SW480 (cell line): ENCODE data around the gene PIM1.
"Not testable (repeated sequence)": the region's sequence is repeated elsewhere in the genome, so short reads cannot be mapped to it uniquely, and the experiment has no call there.

Experiments used
- DNase-seq: peaks from one replicate; pipeline ENCODE4 v3.0.0-alpha.2; 2016; ENCODE audit warnings: low spot score

The PIM1 gene

GRCh38 chr6:37190159-37190535, 20.2 kb downstream of the PIM1 start:
- no peak for DNase-seq

- DNase-seq = no peak
These were observed 22.7 kb downstream of the PIM1 start for GRCh38 chr6:37192666-37193065.

GRCh38 chr6:37194886-37195285, 24.9 kb downstream of the PIM1 start:
- DNase-seq = not testable (repeated sequence)

DNA sequence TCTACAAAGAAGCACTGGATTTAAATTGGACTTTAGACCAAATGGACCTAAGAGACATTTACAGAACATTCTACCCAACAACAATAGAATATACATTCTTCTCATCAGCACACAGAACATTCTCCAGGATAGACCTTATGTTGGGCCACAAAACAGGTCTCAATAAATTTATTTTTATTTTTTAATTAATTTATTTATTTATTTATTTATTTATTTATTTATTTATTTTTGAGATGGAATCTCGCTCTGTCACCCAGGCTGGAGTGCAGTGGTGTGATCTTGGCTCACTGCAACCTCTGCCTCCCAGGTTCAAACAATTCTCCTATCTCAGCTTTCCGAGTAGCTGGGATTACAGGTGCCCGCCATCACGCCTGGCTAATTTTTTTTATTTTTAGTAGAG, 26.5 kb downstream of the PIM1 start:
- not testable (repeated sequence) for DNase-seq

- DNase-seq = no peak
These were observed 30.1 kb downstream of the PIM1 start for GRCh38 chr6:37200085-37200484.

- no peak for DNase-seq
These were observed 31.8 kb downstream of the PIM1 start for GRCh38 chr6:37201726-37202125.

DNA sequence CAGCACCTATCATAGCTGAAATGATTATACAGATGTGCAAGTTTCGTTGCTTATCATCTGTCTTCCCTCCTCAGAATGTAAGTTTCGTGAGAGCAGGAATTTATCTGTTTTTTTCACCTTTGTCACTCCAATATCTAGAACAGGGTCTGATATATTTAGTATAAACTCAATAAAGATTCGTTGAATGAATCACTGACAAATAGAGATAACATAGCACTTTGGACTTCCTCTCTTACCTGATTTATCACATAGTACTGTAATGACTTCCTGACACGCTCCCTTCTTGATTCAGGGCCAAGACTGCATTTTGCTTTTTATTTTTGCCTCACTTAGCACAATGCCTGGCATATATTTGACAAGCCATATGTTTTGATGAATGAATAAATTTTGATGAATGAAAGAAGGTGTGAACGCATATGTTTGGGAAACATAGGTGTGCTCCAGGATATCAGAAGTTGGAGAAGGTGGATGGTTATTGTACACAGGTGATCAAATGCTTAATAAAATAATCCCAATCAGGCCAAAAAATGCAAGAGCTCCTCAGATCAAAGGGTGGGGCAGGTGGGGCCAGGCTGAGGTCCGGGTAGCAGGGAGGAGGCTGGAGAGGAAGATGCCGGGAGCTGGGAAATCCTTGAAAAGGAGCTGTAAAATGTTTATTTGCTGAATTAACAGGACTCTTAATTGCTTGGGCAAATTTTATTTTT, 33.0 kb downstream of the PIM1 start:
- no peak for DNase-seq

DNA sequence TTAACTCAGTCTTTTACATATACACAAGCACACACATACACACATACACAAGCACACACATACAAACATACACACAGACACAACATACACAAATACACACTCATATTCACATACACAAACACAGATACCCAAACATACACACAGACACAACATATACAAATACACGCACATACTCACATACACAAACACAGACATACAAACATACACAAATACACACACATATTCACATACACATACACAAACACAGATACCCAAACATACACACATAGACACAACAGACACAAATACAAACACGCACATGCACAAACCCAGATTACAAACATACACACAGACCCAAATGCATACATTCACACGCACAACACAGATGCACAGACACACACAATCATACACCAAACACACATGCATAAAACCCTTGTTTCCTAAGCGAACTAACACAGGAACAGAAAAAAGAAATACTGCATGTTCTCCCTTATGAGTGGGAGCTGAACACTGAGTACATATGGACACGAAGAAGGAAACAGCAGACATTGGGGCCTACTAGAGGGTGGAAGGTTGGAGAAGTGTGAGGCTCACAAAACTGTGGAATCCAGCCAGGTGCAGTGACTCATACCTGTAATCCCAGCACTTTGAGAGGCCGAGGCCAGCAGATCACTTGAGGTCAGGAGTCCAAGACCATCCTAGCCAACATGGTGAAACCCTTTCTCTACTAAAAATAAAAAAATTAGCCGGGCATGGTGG, 34.2 kb downstream of the PIM1 start:
- peak; percentile 15 for DNase-seq

DNA sequence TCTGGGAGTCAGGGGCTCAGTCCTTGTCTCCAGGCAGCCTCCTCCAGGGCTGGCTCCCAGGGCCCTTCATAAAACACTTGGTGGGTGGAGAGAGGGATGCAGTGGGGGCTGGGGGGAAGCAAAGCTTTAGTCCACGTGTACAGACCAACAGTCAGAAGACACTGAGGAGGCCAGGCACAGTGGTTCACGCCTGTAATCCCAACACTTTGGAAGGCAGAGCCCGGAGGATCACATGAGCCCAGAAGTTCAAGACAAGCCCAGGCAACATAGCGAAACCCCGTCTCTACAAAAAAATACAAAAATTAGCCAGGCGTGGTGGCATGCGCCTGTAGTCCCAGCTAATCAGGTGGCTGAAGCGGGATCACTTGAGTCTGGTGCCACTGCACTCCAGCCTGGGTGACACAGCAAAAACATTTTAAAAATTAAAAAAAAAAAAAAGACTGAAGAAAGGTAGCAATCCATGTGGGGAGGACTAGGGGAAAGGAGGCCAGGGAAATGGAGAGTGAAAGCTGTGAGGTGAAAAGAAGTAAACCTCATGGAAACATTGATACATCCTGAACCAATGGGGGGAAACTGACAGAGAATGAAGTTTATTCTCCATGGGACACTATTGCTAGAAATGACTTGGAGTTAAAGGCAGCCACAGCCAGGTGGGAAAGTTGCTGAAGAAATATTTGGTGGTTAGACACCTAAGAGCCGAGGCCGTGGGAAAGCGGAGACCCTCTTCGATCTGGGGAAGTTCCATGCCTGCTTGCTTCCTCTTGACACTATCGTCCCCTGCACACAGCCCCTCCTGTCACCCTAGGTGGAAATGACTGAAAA, 35.4 kb downstream of the PIM1 start:
- no peak for DNase-seq

GRCh38 chr6:37205997-37206340, 36.0 kb downstream of the PIM1 start:
- no peak for DNase-seq

DNA sequence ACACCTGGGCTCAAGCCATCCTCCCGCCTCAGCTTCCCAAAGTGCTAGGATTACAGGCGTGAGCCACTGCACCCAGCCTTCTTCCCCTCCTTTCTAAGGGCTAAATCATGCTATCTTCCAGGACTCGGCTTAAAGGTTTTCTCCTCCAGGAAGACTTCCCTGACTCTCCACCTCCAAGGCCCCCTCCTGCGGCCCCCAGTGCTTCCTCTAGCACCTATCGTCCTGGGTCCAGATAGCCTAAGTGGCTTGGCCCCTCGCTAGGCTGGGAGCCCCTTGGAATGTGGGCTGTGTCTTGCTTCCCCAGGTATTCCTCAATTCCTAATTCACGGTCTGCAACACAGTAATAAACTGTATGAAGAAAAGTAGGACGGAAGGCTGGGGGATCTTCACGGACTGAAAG, 36.7 kb downstream of the PIM1 start:
- no peak for DNase-seq

DNA sequence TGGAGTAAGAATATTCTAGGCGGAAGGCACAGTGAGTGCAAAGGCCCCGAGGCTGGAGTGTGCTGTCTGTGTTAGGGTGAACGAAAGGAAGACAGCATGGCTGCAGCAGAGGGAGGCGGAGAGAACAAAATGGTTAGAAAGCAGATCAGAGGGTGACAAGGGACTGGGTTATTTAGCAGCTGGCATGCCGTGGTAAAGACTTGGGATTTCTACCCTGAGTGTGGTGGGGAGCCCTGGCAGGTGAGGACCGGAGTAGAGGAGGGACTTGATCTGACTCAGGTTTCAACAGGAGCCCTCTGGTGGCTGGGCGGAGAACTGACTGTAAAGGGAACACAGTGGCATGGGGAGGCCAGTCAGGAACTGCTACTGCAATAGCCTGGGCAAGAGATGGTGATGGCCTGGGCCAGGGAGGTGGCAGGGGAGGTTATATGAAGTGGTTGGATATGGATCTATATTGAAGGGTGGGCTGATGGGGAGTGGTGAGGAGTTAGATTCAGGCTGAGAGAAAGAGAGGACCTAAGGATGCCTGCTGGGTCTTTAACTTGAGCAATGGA, 38.0 kb downstream of the PIM1 start:
- peak; percentile 72 for DNase-seq

DNA sequence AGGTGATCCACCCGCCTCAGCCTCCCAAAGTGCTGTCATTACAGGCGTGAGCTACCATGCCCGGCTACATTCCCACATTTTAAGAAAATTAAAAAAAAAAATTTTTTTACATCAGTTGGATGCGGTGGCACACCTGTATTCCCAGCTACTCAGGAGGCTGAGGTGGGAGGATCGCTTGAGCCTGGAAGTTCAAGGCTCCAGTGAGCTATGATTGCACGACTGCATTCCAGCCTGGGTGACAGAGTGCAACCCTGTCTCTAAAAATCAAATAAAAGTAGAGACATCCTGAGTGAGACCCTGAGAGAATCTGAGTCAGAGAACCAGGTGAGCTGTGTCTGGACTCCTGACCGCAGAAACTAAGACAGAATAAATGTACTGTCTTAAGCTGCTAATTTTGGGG, 38.8 kb downstream of the PIM1 start:
- no peak for DNase-seq

DNA sequence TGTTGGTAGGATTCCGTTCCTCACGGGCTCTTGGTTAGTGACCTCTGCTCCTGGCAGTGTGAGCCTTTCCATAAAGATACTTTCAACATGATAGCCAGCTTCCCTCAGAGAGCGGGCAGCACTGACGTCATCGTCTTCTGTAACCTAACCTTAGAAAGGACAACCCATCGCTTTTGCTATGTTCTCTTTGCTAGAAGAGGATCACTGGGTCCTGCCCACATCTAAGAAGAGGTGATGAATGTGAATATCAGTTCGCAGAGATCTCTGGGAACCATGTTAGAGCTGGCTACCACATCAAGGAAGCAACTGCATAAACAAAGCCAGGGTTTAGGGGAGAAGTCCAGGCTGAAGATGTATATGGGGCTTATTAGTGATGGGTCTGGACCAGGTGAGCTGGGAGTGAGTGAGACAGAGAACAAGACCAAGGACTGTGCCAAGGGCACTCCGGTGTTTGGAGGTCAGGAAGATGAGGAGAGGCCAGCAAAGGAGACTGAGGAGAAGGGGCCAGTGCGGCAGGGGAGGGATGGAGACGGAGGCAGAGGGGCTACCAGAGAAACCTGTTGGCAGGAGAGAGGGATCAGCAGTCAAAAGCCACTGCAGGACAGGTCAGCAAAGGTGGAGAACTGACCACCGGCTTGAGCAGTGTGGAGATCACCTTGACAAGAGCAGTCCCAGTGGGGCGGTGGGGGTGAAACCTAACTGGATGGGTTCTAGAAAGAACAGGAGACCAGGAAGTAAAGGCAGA, 39.7 kb downstream of the PIM1 start:
- no peak for DNase-seq

GRCh38 chr6:37210313-37210968, 40.5 kb downstream of the PIM1 start:
- peak; percentile 66 for DNase-seq

DNA sequence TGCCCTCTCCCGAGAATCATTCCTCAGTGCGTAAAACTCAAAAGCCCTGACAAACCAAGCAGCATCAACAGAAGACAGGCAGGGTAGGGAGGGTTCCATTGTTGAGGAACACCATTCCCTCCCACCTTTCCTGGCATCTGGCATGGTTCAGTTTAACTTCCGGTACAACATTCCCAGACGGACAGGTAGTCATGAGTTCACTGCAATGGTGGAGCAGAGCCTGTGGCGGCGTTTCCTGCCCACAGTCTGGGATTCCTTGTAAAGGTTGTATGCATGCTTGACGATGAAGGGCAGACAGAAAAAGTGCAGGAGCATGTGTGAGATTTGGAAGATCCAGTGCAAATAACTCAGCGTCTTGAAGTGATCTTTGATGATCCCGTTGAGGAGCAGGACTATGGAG, 42.3 kb downstream of the PIM1 start:
- no peak for DNase-seq

DNA sequence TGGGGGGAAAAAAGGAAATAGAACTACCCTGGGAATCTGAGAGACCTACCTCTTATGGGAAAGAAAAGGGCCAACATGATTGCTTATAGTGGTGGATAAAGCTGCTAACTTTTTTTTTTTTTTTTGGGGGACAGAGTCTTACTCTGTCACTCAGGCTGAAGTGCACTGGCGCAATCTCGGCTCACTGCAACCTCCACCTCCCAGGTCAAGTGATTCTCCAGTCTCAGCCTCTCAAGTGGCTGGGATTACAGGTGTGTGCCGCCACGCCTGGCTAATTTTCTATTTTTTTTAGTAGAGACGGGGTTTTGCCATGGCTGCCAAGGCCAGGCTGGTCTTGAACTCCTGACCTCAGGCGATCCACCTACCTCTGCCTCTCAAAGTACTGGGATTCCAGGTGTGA, 48.1 kb downstream of the PIM1 start:
- DNase-seq = no peak

DNA sequence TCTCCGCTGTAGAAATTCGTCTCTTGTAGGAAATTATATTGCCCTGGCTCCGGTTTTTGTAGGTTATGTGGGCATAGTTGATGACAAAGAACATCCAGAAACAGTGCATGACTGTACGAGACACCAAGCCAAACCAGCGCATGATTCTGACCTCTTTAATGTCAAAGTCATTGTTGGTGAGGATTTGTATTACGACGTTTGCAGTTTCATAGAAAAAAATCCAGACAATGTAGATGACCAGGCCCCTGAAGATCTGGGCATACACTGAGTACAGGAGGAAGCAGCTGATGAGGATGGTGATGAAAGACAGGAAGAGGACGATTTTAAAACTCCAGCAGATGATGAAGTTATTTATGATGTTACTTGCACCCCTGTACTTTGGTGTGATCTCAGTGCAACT, 48.6 kb downstream of the PIM1 start:
- DNase-seq = no peak

- DNase-seq = no peak
These were observed 51.7 kb downstream of the PIM1 start for GRCh38 chr6:37221585-37222124.

GRCh38 chr6:37222125-37222967, 52.4 kb downstream of the PIM1 start:
- DNase-seq = peak; percentile 93
